Right lobe of liver (tissue), 6 donors: ENCODE data around the gene FBXL17. TPM values are rescaled to one million over a fixed set of nuclear protein-coding genes. Genes with fewer than 3 reads are reported as not detected.

Experiments
- ATAC-seq, 4 donors: fragments of 200-7000 bp; cut with Tn5 transposase; one replicate each; pipeline ENCODE4 v1.9.1; 2020; ENCODE audit warnings: mild to moderate bottlenecking in 4 of 4, moderate library complexity in 4 of 4
- DNase-seq, 3 donors: peaks; one replicate each; pipeline ENCODE4 v3.0.0-alpha.2; 2020
- H3K27ac ChIP-seq, 3 donors: fragments of 200-600 bp; one replicate each; pipeline ENCODE4 v1.8.0; 2022
- H3K27me3 ChIP-seq, 2 donors: fragments of 200-600 bp; one replicate each; pipeline ENCODE4 v1.8.0; 2022
- H3K36me3 ChIP-seq, 4 donors: fragments of 200-600 bp; sonication (generic) in 1 of 4; one replicate each; pipeline versions ENCODE4 v1.5.1 to v1.8.0; 2017 to 2022; ENCODE audit warnings: control low read depth in 1 of 4
- H3K4me1 ChIP-seq, 4 donors: fragments of 200-600 bp; sonication (generic) in 1 of 4; one replicate each; pipeline versions ENCODE4 v1.5.1 to v1.8.0; 2017 to 2022; ENCODE audit warnings: control low read depth in 1 of 4
- H3K4me3 ChIP-seq, 3 donors: fragments of 200-600 bp; one replicate each; pipeline ENCODE4 v1.8.0; 2022
- H3K9me3 ChIP-seq, 4 donors: fragments of 200-600 bp; sonication (generic) in 1 of 4; one replicate each; pipeline versions ENCODE4 v1.5.1 to v1.8.0; 2017 to 2022; ENCODE audit warnings: control low read depth in 1 of 4
- POLR2A ChIP-seq: fragments of 450-650 bp; IDR thresholded peaks from one replicate; pipeline ENCODE4 v1.6.1; 2017; ENCODE audit warnings: antibody characterized with exemption, mild to moderate bottlenecking
- WGBS: methylation state at CpG from one replicate; pipeline ENCODE4 v1.1.6; 2018; ENCODE audit warnings: low coverage, low lambda C conversion rate; ENCODE audit not compliant: insufficient coverage; ENCODE audit errors: missing lambda C conversion rate; 5-methylcytosine and 5-hydroxymethylcytosine counted together
- intact Hi-C, 2 donors: fragments of 100-400 bp; cut with DNase I; formaldehyde crosslinking; loops; one replicate each; pipeline versions ENCODE4 v1.11.2 to v1.14.1; 2022
- total RNA-seq, 6 experiments: library from RNA; depleted of rRNA in 2 of 6; stranded (reverse); fragments of >200 nt in 2 of 6; fragmentation: NEBNext Ultra II Directional in 3 of 6; extraction: Animal tissue kit (Norgen Biotek cat#: 25700) in 3 of 6; gene quantifications; one replicate each; pipeline versions ENCODE4 v1.1.0 to v1.2.4, GENCODE V29; 2016 to 2023
- TF ChIP-seq, protein P1 (sequence below), 4 donors: fragments of 200-600 bp in 3 of 4; fragments of 450-650 bp in 1 of 4; IDR thresholded peaks; one replicate each; pipeline versions ENCODE4 v1.5.1 to v1.8.0; 2016 to 2022; ENCODE audit warnings: antibody characterized with exemption in 4 of 4, mild to moderate bottlenecking in 2 of 4
- donor health status: DM: no; HTN: yes; CAD: no.
- donor health status: DM: no; HTN: no; CAD: no.
- donor health status: DM: no; HTN: no; CAD: no.
- donor health status: DM: no; HTN: yes; CAD: no.
- donor health status: DM: no; HTN: yes; CAD: no.

The FBXL17 gene
- total RNA-seq, 6 experiments from 2014 or later: 7.7 to 10.6 (median 9.1) TPM

DNA sequence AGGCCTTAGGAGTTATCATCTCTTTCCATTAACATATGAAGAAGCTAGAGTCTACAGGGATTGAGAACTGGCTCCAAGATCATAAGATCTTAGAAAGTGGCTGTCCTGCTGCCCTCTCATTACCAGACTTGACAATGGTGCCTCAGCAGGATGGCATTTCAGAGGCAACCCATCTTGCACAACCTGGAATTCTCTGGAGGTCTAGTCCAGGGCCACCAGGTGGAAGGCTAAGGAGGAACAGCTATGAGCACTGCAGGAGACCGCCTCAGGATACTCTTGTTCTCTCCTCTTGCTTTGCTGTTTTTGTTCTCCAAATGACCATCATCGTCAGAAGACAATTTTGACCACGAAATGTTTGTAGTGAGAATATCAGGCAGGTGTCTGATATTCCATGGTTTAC lies 322.6 kb downstream of the FBXL17 start:
- Histone ChIP-seq H3K9me3 (no peaks in the 10 kb centered on the region), H3K27ac (no peak overlapping the region), H3K4me1 (no peaks in the 10 kb centered on the region), H3K27me3 (no peaks in the 10 kb centered on the region), H3K36me3 (no peaks in the 10 kb centered on the region), H3K4me3 (no peak overlapping the region)
- 97% methylated on average over 3 of the region's 3 CpGs for WGBS
- DNase-seq (no peak), ATAC-seq (no peak)
- TF ChIP-seq POLR2A: no peak
- TF ChIP-seq, protein P1, sequence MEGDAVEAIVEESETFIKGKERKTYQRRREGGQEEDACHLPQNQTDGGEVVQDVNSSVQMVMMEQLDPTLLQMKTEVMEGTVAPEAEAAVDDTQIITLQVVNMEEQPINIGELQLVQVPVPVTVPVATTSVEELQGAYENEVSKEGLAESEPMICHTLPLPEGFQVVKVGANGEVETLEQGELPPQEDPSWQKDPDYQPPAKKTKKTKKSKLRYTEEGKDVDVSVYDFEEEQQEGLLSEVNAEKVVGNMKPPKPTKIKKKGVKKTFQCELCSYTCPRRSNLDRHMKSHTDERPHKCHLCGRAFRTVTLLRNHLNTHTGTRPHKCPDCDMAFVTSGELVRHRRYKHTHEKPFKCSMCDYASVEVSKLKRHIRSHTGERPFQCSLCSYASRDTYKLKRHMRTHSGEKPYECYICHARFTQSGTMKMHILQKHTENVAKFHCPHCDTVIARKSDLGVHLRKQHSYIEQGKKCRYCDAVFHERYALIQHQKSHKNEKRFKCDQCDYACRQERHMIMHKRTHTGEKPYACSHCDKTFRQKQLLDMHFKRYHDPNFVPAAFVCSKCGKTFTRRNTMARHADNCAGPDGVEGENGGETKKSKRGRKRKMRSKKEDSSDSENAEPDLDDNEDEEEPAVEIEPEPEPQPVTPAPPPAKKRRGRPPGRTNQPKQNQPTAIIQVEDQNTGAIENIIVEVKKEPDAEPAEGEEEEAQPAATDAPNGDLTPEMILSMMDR (IDR thresholded peaks at IDR 0.05): no peak
- intact Hi-C loops: no loop called here

DNA sequence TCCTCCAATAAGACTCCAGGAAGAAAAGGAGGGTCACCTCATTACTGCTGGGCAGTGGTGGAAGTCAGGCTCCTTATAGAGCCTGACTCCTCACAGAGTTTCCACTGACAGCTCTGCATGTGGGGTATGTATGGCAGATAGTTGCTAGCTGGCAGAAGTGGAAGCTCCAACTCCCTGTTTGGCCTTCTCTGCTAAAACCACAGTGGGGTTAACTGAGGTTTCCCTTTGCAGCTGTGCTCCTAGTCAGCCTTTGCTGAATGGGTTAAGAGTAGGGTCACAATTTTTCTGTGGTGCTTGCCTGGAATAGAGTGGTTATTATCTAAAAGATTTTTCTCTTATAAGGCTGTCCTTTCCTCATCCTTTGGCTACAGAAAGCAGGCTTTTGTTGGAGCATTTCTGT lies 327.5 kb downstream of the FBXL17 start:
- TF ChIP-seq, protein P1 (IDR thresholded peaks at IDR 0.05): no peak
- no peak for TF ChIP-seq POLR2A
- Histone ChIP-seq H3K27ac (no peak overlapping the region), H3K4me3 (no peak overlapping the region), H3K27me3 (no peaks in the 10 kb centered on the region), H3K4me1 (no peaks in the 10 kb centered on the region), H3K9me3 (peaks cover 0 to 4% (median 0%) of the 10 kb centered on the region in 4 donors), H3K36me3 (no peaks in the 10 kb centered on the region)
- intact Hi-C loops: no loop called here
- DNase-seq (no peak), ATAC-seq (no peak)

DNA sequence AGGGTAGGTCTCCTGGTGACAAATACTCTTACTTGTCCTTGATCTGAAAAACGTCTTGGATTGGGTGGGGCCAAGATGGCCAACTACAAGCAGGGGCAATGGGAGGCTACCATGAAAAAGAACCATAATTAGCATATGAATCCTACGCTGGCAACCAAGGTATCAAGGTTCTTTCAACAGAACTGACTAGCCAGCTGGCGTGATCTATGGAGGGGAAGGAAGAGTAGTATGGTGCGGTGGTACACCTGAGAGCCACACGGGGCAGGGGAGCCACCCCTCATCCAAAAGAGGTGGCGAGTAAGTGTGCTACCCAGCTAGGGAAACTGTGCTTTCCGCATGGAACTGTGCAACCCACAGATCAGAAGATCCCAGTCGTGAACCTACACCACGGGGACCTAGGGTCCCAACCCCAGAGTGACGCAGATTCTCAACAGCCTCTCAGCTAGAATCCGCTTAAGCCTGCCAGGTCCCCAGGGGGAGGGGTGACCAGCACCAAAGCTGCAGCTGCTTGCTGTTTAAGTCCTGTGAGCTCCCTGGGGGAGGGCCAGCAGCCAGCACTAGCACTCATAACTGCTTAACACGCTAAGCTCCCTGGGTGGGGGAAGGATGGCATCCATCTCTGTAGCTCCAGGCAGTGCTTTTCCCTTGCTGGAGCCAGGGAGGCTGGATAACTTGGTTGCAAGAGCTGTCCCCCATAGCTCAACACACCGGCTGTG lies 334.8 kb downstream of the FBXL17 start:
- ATAC-seq (no peak), DNase-seq (no peak)

DNA sequence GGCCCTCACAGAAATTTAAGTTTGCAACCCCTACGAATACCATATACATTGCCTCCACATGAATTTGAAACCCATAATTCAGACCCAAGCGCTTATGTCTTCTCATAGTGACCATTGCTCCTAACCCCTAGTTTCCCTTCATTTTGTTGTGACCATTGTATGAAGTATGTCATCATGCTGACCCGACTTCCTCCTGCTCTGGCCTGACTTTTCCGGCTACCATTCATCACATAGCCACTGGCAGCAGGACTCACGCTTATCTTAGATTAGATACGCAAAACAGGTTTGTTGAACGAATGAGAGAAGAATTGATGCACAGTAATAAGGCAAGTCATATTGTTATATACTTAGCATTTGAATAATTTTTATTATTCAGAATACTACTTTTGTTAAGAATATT lies 345.4 kb downstream of the FBXL17 start:
- Histone ChIP-seq H3K9me3 (no peaks in the 10 kb centered on the region), H3K4me1 (no peaks in the 10 kb centered on the region), H3K36me3 (no peaks in the 10 kb centered on the region), H3K4me3 (no peak overlapping the region), H3K27ac (no peak overlapping the region), H3K27me3 (no peaks in the 10 kb centered on the region)
- no peak for DNase-seq
- intact Hi-C loops: no loop called here
- TF ChIP-seq, protein P1 (IDR thresholded peaks at IDR 0.05): no peak
- peak in 1 of 4 donors; percentile 31 for ATAC-seq
- 59% methylated on average over 7 of the region's 7 CpGs for WGBS

More for the DNA sequence above, 334.8 kb downstream of the FBXL17 start:
- H3K36me3 ChIP-seq: no peaks in the 10 kb centered on the region
- H3K4me1 ChIP-seq: no peaks in the 10 kb centered on the region
- H3K27ac ChIP-seq: no peak overlapping the region
- no peak overlapping the region for H3K4me3 ChIP-seq
- TF ChIP-seq, protein P1 (IDR thresholded peaks at IDR 0.05): no peak
- no peak for TF ChIP-seq POLR2A
- H3K27me3 ChIP-seq: no peaks in the 10 kb centered on the region
- 81% methylated on average over 7 of the region's 13 CpGs for WGBS
- peaks cover 0 to 5% (median 0%) of the 10 kb centered on the region in 4 donors for H3K9me3 ChIP-seq
- intact Hi-C loops: no loop called here
